BLaER1 treated with 17β-estradiol and CSF1 and Interleukin-3, amounts not matched to agents 10 nM and 100 nM (cell line): Measurements from ENCODE around the gene LDLRAD3.
A peak's percentile ranks its signal among the peaks of the same experiment; 100 is the strongest.

Experiments used
- H3K27ac ChIP-seq, 11 experiments: shearing (Covaris generic); formaldehyde crosslinking; 2 replicates each; pipeline ENCODE4 v1.8.1; 2022
- H3K27me3 ChIP-seq, 11 experiments: shearing (Covaris generic); formaldehyde crosslinking; 2 replicates each; pipeline ENCODE4 v1.8.1; 2022
- H3K36me3 ChIP-seq, 11 experiments: shearing (Covaris generic); formaldehyde crosslinking; 2 replicates each; pipeline ENCODE4 v1.8.1; 2022
- H3K4me1 ChIP-seq, 10 experiments: shearing (Covaris generic); formaldehyde crosslinking; 2 replicates each; pipeline ENCODE4 v1.8.1; 2022
- H3K4me2 ChIP-seq, 11 experiments: shearing (Covaris generic); formaldehyde crosslinking; 2 replicates each; pipeline ENCODE4 v1.8.1; 2022
- H3K4me3 ChIP-seq, 10 experiments: shearing (Covaris generic); formaldehyde crosslinking; 2 replicates each; pipeline ENCODE4 v1.8.1; 2022
- H3K9ac ChIP-seq, 11 experiments: shearing (Covaris generic); formaldehyde crosslinking; 2 replicates each; pipeline ENCODE4 v1.8.1; 2022
- H3K9me3 ChIP-seq, 11 experiments: shearing (Covaris generic); formaldehyde crosslinking; replicated peaks in 1 of 11; 2 replicates each; pipeline ENCODE4 v1.8.1; 2022
- H4K20me1 ChIP-seq, 11 experiments: shearing (Covaris generic); formaldehyde crosslinking; 2 replicates each; pipeline ENCODE4 v1.8.1; 2022
- Cebpa-rat ChIP-seq, 11 experiments: shearing (Covaris generic); IDR thresholded peaks; 2 replicates each; pipeline ENCODE4 v1.8.1; 2022

Gene LDLRAD3

DNA sequence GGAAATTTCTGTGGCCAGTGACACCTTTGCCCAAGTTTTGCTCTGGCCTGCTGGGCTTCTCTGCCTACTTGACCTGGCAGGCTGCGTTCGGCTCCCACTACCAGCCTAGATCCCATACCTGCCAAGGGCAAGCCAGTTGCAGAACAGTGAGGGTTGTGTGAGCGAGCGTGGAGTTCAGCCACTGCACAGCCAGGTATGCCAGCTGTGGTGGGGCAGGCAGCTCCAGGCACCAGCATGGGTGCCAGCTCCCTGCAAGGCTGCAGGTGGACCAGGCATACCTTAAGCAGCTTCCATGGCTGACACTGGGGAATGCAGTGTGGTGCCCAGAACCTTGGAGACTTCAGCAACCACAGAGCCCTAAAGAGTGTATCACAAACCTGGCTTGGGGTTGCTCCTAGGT, 133.5 kb downstream of the LDLRAD3 start:
- TF ChIP-seq Cebpa-rat (IDR thresholded peaks at IDR 0.05) = no peak
- Histone ChIP-seq H3K27ac (no peak overlapping the region), H3K36me3 (peaks cover 32 to 83% (median 67%) of the 10 kb centered on the region in 11 experiments), H3K4me1 (peaks cover 15 to 45% (median 28%) of the 10 kb centered on the region in 10 experiments), H3K9me3 (peaks cover 22 to 50% (median 39%) of the 10 kb centered on the region in 11 experiments), H3K4me2 (no peak overlapping the region), H3K9ac (no peak overlapping the region), H3K27me3 (no peaks in the 10 kb centered on the region), H4K20me1 (peaks cover 0 to 28% (median 4%) of the 10 kb centered on the region in 11 experiments; a peak in 8 of 22 replicates), H3K4me3 (no peak overlapping the region; a peak in 1 of 20 replicates)

DNA sequence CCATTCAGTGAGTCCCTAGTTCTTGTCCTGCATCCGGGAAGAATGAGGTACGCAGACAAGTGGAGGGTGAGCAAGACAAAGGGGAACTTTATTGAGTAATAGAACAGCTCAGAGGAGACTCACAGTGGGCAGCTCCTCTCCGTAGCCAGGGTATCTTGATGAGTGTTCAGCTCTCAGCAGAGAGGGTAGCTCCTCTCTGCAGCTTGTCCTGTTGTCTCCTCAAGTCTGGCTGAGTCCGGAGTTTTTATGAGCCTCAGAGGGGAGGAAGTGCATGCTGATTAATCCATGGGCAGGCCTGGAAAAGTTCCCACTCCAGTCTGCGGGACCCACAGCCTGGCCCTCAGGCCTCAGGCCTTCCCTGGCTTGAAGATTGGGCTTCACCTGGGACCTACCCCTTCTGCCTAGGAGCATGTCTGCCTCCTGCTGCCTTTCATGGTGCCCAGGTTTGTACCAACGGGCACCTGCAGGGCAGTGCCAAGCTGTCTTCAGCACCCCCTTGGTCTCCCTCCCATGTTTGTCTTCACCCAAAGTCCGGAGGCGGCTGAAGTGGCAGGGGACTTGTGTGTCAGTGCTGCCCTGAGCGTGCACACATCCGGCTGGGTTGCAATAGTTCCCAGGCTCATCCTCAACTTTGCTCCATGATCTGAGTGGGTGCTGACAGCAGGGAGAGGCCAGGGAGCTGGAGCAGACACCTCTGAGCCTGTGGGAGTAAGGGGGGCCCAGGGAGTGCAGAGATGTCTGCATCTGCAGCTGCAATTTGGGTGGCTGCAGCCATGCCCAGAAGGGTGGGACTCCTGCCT, 134.2 kb downstream of the LDLRAD3 start:
- Histone ChIP-seq H3K9ac (no peak overlapping the region), H3K36me3 (peaks cover 39 to 90% (median 72%) of the 10 kb centered on the region in 11 experiments), H3K4me3 (no peak overlapping the region), H3K27ac (no peak overlapping the region), H3K27me3 (no peaks in the 10 kb centered on the region), H3K4me1 (peaks cover 15 to 37% (median 26%) of the 10 kb centered on the region in 10 experiments), H3K9me3 (peaks cover 22 to 54% (median 40%) of the 10 kb centered on the region in 11 experiments), H3K4me2 (peak overlapping the region in 5 of 11 experiments; percentile 13 to 29 (median 24); a peak in 5 of 22 replicates), H4K20me1 (peaks cover 0 to 27% (median 4%) of the 10 kb centered on the region in 11 experiments; a peak in 8 of 22 replicates)
- TF ChIP-seq Cebpa-rat (IDR thresholded peaks at IDR 0.05) = no peak

DNA sequence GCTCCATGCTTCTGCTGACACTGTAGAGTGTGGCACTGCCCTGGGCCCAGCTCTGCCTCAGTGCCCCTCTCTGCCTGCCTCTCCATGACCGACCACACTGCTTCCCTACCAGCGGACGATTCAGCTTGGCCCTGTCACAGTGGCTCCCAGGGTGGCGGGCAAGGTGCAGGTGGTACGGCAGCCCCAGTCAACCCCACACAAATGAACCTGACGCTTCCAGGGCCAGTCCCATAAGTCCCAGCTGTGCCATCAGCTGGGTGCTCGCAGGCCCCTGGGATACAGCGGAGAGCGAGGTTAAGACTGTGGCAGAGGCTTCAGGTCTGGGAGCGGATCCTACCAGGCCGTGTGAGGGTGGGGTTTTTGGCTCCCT, 134.8 kb downstream of the LDLRAD3 start:
- Histone ChIP-seq H3K27me3 (no peaks in the 10 kb centered on the region), H3K36me3 (peaks cover 45 to 96% (median 78%) of the 10 kb centered on the region in 11 experiments), H3K4me2 (peak overlapping the region in 5 of 11 experiments; percentile 13 to 29 (median 24); a peak in 5 of 22 replicates), H4K20me1 (peaks cover 0 to 22% (median 4%) of the 10 kb centered on the region in 11 experiments; a peak in 8 of 22 replicates), H3K9me3 (peaks cover 22 to 54% (median 40%) of the 10 kb centered on the region in 11 experiments), H3K27ac (no peak overlapping the region), H3K9ac (no peak overlapping the region), H3K4me3 (no peak overlapping the region), H3K4me1 (peaks cover 9 to 31% (median 20%) of the 10 kb centered on the region in 10 experiments)
- TF ChIP-seq Cebpa-rat (IDR thresholded peaks at IDR 0.05) = no peak

- no peak overlapping the region for H3K9ac ChIP-seq
- H3K36me3 ChIP-seq = peaks cover 59 to 99% (median 88%) of the 10 kb centered on the region in 11 experiments
- no peaks in the 10 kb centered on the region for H3K27me3 ChIP-seq
- peaks cover 28 to 55% (median 43%) of the 10 kb centered on the region in 11 experiments for H3K9me3 ChIP-seq
- peaks cover 0 to 22% (median 4%) of the 10 kb centered on the region in 11 experiments; a peak in 8 of 22 replicates for H4K20me1 ChIP-seq
- peaks cover 7 to 17% (median 11%) of the 10 kb centered on the region in 10 experiments for H3K4me1 ChIP-seq
- TF ChIP-seq Cebpa-rat (IDR thresholded peaks at IDR 0.05) = no peak
- no peak overlapping the region for H3K4me3 ChIP-seq
- no peak overlapping the region for H3K27ac ChIP-seq
- no peak overlapping the region for H3K4me2 ChIP-seq
Measured at GRCh38 chr11:36079878-36080675, 136.2 kb downstream of the LDLRAD3 start.

DNA sequence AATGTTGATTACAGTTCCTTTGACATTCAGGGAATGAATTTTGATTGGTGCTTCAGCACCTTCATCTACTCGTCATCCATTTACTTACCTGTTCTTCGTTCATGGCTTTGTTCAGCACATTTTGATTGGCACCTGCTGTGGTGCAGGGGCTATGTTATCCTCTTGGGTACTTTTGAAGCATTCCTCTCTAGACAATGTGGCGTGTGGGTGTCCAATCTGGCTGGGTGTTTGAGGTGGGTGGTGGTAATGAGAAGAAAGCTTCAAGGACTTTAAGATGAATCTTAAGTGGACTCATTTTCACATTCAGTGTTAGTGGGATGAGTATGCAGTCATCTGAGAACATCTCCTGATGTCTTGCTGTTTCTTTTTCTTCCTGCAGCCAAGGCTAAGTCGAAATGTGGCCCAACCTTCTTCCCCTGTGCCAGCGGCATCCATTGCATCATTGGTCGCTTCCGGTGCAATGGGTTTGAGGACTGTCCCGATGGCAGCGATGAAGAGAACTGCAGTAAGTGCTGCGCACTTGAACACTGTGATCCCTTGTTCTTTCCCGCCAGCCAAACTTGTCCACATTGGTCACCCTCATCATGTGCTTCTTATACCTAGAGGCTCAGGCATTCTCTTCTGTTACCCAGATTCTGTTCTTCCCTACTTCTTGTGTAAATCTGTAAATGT, 137.5 kb downstream of the LDLRAD3 start:
- Histone ChIP-seq H3K9ac (no peak overlapping the region), H3K4me1 (peaks cover 0 to 11% (median 8%) of the 10 kb centered on the region in 10 experiments; a peak in 13 of 20 replicates), H3K4me2 (no peak overlapping the region), H4K20me1 (peaks cover 0 to 22% (median 4%) of the 10 kb centered on the region in 11 experiments; a peak in 8 of 22 replicates), H3K9me3 (peaks cover 22 to 47% (median 33%) of the 10 kb centered on the region in 11 experiments), H3K27ac (no peak overlapping the region), H3K4me3 (no peak overlapping the region), H3K36me3 (peaks cover 72 to 100% (median 87%) of the 10 kb centered on the region in 11 experiments), H3K27me3 (no peaks in the 10 kb centered on the region)
- TF ChIP-seq Cebpa-rat (IDR thresholded peaks at IDR 0.05) = no peak

DNA sequence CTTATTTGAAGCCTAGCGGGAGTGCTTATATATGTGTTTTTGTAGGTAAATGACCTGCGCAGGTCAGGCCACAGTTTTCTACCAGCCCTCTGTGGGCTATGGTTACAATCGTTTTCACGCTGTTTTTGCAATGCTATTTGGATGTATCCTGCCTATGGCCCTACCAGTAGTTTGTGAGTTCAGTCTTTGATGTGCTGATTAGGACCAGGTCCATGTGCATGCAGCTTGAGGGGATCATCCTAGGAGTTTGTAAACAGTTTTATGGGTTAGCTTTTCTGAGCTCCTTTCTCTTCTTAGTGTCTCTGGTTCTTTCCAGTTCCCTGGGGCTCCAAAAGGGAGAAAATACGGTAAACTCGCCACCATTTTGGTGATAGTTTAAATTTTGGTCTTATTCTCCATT, 142.5 kb downstream of the LDLRAD3 start:
- H3K9ac ChIP-seq = no peak overlapping the region
- TF ChIP-seq Cebpa-rat (IDR thresholded peaks at IDR 0.05) = no peak
- peaks cover 14 to 20% (median 18%) of the 10 kb centered on the region in 10 experiments for H3K4me1 ChIP-seq
- H4K20me1 ChIP-seq = peaks cover 0 to 9% (median 0%) of the 10 kb centered on the region in 11 experiments; a peak in 5 of 22 replicates
- H3K27ac ChIP-seq = no peak overlapping the region
- H3K36me3 ChIP-seq = peaks cover 63 to 84% (median 76%) of the 10 kb centered on the region in 11 experiments
- peaks cover 8 to 26% (median 15%) of the 10 kb centered on the region in 11 experiments; a peak in 18 of 22 replicates for H3K9me3 ChIP-seq
- no peaks in the 10 kb centered on the region for H3K27me3 ChIP-seq
- H3K4me3 ChIP-seq = no peak overlapping the region
- H3K4me2 ChIP-seq = no peak overlapping the region

DNA sequence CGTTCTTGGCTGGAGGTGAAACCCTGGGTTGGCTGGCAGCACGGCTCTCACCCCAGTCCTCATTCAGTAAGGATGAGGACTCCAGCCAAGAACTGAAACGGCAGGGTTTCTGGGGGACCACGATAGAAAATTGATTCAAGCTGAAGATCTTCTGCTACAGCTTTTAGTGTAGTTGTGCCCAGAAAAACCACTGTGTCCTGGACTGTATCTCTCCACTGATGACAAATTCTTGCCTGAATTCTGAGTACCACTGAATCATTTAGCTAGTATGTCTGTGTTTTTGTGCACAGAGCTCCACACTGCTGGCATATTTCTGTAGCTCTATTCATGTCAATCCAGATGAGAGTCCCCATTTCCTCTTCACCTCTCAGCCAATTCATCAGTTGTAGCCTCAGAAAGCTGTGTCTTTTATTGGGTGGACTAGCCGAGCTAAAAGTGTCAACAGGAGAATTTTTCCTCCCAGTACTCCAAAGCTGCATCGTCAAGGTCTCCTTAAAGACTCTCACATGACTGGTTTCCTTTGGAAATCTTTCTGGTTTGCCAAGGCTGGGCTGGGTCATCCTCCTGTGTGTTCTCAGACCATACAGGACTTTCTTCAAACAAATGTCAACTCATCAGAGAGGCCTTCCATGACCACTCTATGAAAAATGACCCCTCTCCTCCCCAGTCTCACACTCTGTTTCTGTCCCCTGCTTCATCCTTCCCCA, 144.6 kb downstream of the LDLRAD3 start:
- Histone ChIP-seq H3K27me3 (no peaks in the 10 kb centered on the region), H3K4me3 (no peak overlapping the region), H4K20me1 (peaks cover 0 to 9% (median 0%) of the 10 kb centered on the region in 11 experiments; a peak in 5 of 22 replicates)

More for the DNA sequence above, 144.6 kb downstream of the LDLRAD3 start:
- H3K27ac ChIP-seq = peak overlapping the region in 1 of 11 experiments; percentile 14; a peak in 2 of 22 replicates
- no peak overlapping the region for H3K4me2 ChIP-seq
- H3K36me3 ChIP-seq = peaks cover 53 to 76% (median 67%) of the 10 kb centered on the region in 11 experiments
- H3K9ac ChIP-seq = no peak overlapping the region; a peak in 1 of 22 replicates
- H3K9me3 ChIP-seq = peaks cover 17 to 29% (median 19%) of the 10 kb centered on the region in 11 experiments
- no peak for TF ChIP-seq Cebpa-rat (IDR thresholded peaks at IDR 0.05)
- H3K4me1 ChIP-seq = peaks cover 31 to 38% (median 33%) of the 10 kb centered on the region in 10 experiments
